Keratinocyte (primary cell): ENCODE measurements around the gene TMC7. TPM values are rescaled to one million over a fixed set of nuclear protein-coding genes. Genes with fewer than 3 reads are reported as not detected.
"Not testable (repeated sequence)": the region's sequence is repeated elsewhere in the genome, so short reads cannot be mapped to it uniquely, and the experiment has no call there.

Source experiments
- DNase-seq: peaks from one replicate; pipeline ENCODE4 v3.0.0-alpha.2; 2011; ENCODE audit warnings: low read depth, missing footprints, low spot score
- FAIRE-seq: peaks from 2 replicates; lab custom pipeline; 2011; peaks lifted over from hg19 to GRCh38; lab: Jason Lieb, UNC
- H2AFZ ChIP-seq: 2 replicates; pipeline ENCODE4 v1.6.0; 2012; ENCODE audit warnings: low read length, control low read depth, inconsistent platforms; ENCODE audit not compliant: control insufficient read depth
- H3K27ac ChIP-seq: 2 replicates; pipeline ENCODE4 v1.5.1; 2011; ENCODE audit warnings: low read length; ENCODE audit not compliant: control insufficient read depth, insufficient read depth
- H3K27me3 ChIP-seq: 3 replicates; pipeline ENCODE4 v1.6.0; 2011; ENCODE audit warnings: low read length; ENCODE audit not compliant: control insufficient read depth, insufficient read depth; ENCODE audit errors: extremely low read depth
- H3K36me3 ChIP-seq, 2 experiments: 2 replicates in 1 of 2; 3 replicates in 1 of 2; pipeline ENCODE4 v1.5.1; 2011; ENCODE audit warnings: low read length in 2 of 2, mild to moderate bottlenecking in 1 of 2; ENCODE audit not compliant: control insufficient read depth in 2 of 2, insufficient read depth in 2 of 2; ENCODE audit errors: extremely low read depth in 1 of 2
- H3K4me1 ChIP-seq: 3 replicates; pipeline ENCODE4 v1.5.1; 2011; ENCODE audit warnings: low read length; ENCODE audit not compliant: control insufficient read depth, insufficient read depth; ENCODE audit errors: extremely low read depth
- H3K4me2 ChIP-seq: 3 replicates; pipeline ENCODE4 v1.6.0; 2011; ENCODE audit warnings: low read depth, low read length; ENCODE audit not compliant: control insufficient read depth, insufficient read depth; ENCODE audit errors: extremely low read depth
- H3K4me3 ChIP-seq, 3 experiments: fragments of 200-600 bp in 1 of 3; sonication (generic) in 1 of 3; 2 replicates in 2 of 3; 3 replicates in 1 of 3; pipeline ENCODE4 v1.5.1; 2011 to 2016; ENCODE audit warnings: low read length in 3 of 3, mild to moderate bottlenecking in 3 of 3, control low read depth in 2 of 3, inconsistent platforms in 1 of 3, low read depth in 1 of 3, mixed read lengths in 1 of 3, mixed run types in 1 of 3, moderate library complexity in 1 of 3; ENCODE audit not compliant: control insufficient read depth in 2 of 3, insufficient read depth in 2 of 3; ENCODE audit errors: extremely low read depth in 1 of 3
- H3K79me2 ChIP-seq: 2 replicates; pipeline ENCODE4 v1.6.0; 2012; ENCODE audit warnings: low read length; ENCODE audit not compliant: control insufficient read depth, insufficient read depth
- H3K9ac ChIP-seq: 3 replicates; pipeline ENCODE4 v1.6.0; 2011; ENCODE audit warnings: low read length; ENCODE audit not compliant: control insufficient read depth, insufficient read depth; ENCODE audit errors: extremely low read depth
- H3K9me1 ChIP-seq: 3 replicates; pipeline ENCODE4 v1.6.0; 2011; ENCODE audit warnings: low read length; ENCODE audit not compliant: control insufficient read depth, insufficient read depth; ENCODE audit errors: extremely low read depth
- H3K9me3 ChIP-seq: 2 replicates; pipeline ENCODE4 v1.5.1; 2012; ENCODE audit warnings: low read depth, low read length; ENCODE audit not compliant: control insufficient read depth
- H4K20me1 ChIP-seq: 3 replicates; pipeline ENCODE4 v1.6.0; 2011; ENCODE audit warnings: low read length; ENCODE audit not compliant: control insufficient read depth, insufficient read depth; ENCODE audit errors: extremely low read depth
- dilution Hi-C: fragments of 300-500 bp; cut with MboI; formaldehyde crosslinking; loops from one replicate; pipeline ENCODE4 v1.7.0; 2020; ENCODE audit warnings: low sequenced_read_pairs; ENCODE audit not compliant: extremely low pct_ligation_motif_present
- polyA plus RNA-seq, 5 experiments: library from polyadenylated mRNA; depleted of rRNA in 3 of 5; stranded (reverse) in 3 of 5; stranded (forward) in 1 of 5; unstranded in 1 of 5; fragments of >200 nt; gene quantifications; 1 replicate in 1 of 5; 2 replicates in 3 of 5; 3 replicates in 1 of 5; pipeline versions ENCODE4 v1.2.1 to v1.2.3, GENCODE V29; 2011 to 2012; ENCODE audit warnings: missing spikeins in 2 of 5, low read depth in 1 of 5, low replicate concordance in 1 of 5

The TMC7 gene
- polyA plus RNA-seq, 1 donor (not counting 4 experiments of a cell fraction or from before 2014, with no cell fraction given) = 8.5 TPM

GRCh38 chr16:18994181-18994580 is 10.4 kb downstream of the TMC7 start:
- FAIRE-seq, H3K9ac ChIP-seq, H3K9me1 ChIP-seq, H4K20me1 ChIP-seq, H3K79me2 ChIP-seq, H3K4me2 ChIP-seq, H3K9me3 ChIP-seq, H3K4me3 ChIP-seq, H2AFZ ChIP-seq, H3K27me3 ChIP-seq, dilution Hi-C loops, H3K36me3 ChIP-seq, DNase-seq, H3K27ac ChIP-seq: not testable (repeated sequence)
- H3K4me1 ChIP-seq = peaks cover 13% of the 10 kb centered on the region

GRCh38 chr16:18995406-18995805 is 11.7 kb downstream of the TMC7 start:
- H3K36me3 ChIP-seq, H2AFZ ChIP-seq, H3K9me3 ChIP-seq, H3K9me1 ChIP-seq, DNase-seq, H3K4me3 ChIP-seq, H3K27ac ChIP-seq, FAIRE-seq, H3K79me2 ChIP-seq, H3K27me3 ChIP-seq, H3K4me2 ChIP-seq, H3K9ac ChIP-seq, dilution Hi-C loops, H4K20me1 ChIP-seq: not testable (repeated sequence)
- peaks cover 17% of the 10 kb centered on the region for H3K4me1 ChIP-seq

- FAIRE-seq, H3K79me2 ChIP-seq, H3K9me1 ChIP-seq, H2AFZ ChIP-seq, H3K27me3 ChIP-seq, DNase-seq, H3K27ac ChIP-seq, H4K20me1 ChIP-seq, H3K4me2 ChIP-seq, dilution Hi-C loops, H3K9ac ChIP-seq, H3K4me3 ChIP-seq, H3K36me3 ChIP-seq, H3K9me3 ChIP-seq: not testable (repeated sequence)
- peaks cover 19% of the 10 kb centered on the region for H3K4me1 ChIP-seq
Observed at GRCh38 chr16:18996536-18996935, 12.8 kb downstream of the TMC7 start.

GRCh38 chr16:18997001-18997400 is 13.3 kb downstream of the TMC7 start:
- H3K79me2 ChIP-seq, H3K27ac ChIP-seq, dilution Hi-C loops, H2AFZ ChIP-seq, H4K20me1 ChIP-seq, H3K9me3 ChIP-seq, H3K27me3 ChIP-seq, H3K4me2 ChIP-seq, H3K9me1 ChIP-seq, FAIRE-seq, H3K4me3 ChIP-seq, H3K36me3 ChIP-seq, DNase-seq, H3K9ac ChIP-seq: not testable (repeated sequence)
- H3K4me1 ChIP-seq = peaks cover 24% of the 10 kb centered on the region
